Measurements from ENCODE around the gene SYNPO2.

The SYNPO2 gene

GRCh38 chr4:118879409-118879808, 9.2 kb upstream of the SYNPO2 start:
- no peak for DNase-seq

- no peak for DNase-seq
Measured at GRCh38 chr4:118881512-118882146, 7.0 kb upstream of the SYNPO2 start.

GRCh38 chr4:118883861-118884260, 4.8 kb upstream of the SYNPO2 start:
- DNase-seq: no peak

GRCh38 chr4:118884716-118885115, 3.9 kb upstream of the SYNPO2 start:
- DNase-seq: no peak

GRCh38 chr4:118889312-118889691, 648 bp downstream of the SYNPO2 start:
- DNase-seq: no peak

- no peak for DNase-seq
Measured at GRCh38 chr4:118894034-118894433, 5.4 kb downstream of the SYNPO2 start.

GRCh38 chr4:118898221-118898620, 9.6 kb downstream of the SYNPO2 start:
- no peak for DNase-seq

DNA sequence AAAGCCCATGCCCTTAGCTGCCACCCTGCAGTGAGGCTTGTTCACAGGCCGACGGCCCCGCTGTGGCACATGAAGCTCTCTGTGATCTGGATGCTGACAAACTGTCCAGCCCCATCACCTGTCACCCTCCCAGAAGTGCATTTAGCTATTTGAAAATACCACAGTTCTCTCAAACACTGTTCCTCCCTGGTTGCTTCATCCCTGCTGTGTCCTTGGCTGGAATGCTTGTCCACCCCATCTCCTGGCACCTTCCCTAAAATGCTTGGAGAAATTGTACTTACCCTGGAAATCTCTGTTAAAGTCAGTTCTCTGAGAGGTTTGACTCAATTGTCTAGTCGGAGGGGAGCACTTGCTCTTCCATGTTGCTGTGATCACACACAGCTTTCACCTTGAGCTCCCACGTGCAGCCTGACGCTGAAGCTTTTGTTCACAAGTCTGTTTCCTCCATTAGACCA, 10.1 kb downstream of the SYNPO2 start:
- DNase-seq: no peak

DNA sequence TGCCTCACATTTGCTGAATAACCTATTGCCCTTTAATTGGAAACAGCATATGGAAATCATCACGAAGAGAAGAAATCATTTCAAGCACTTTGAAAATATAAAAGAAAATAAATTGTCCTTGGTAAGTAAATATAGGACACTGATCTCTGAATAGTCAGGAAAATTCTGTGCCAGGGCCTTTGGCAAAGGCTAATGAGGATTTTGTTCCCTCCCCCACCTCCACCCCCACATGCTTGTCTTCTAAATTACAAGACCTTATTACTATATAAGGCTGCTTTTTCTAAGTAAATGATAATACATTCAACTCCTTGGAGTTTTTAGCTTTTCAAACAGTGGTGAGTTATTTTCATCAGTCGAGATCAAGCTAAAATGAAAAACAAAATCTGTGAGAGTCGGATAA, 15.8 kb downstream of the SYNPO2 start:
- no peak for DNase-seq

- DNase-seq: no peak
Measured at GRCh38 chr4:118904935-118905334, 16.3 kb downstream of the SYNPO2 start.

DNA sequence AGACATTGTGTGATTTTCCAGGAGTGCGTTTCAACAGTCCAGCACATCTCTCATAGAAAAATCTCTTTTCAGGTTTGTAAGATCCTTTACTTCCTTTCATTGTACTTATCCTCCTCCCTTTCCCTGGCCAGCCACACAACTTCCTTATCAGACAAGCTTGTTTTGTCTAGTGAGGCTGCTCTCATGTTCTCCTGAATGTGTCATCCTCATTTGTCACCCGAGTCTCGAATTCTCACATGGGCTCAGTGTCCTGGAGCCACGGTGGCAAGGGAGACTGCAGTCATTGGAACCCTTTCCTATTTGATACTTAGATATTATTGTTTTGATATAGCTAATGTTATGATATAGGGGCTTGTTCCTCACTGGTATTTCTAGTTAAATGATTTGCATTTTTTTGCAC, 16.9 kb downstream of the SYNPO2 start:
- DNase-seq: no peak

DNA sequence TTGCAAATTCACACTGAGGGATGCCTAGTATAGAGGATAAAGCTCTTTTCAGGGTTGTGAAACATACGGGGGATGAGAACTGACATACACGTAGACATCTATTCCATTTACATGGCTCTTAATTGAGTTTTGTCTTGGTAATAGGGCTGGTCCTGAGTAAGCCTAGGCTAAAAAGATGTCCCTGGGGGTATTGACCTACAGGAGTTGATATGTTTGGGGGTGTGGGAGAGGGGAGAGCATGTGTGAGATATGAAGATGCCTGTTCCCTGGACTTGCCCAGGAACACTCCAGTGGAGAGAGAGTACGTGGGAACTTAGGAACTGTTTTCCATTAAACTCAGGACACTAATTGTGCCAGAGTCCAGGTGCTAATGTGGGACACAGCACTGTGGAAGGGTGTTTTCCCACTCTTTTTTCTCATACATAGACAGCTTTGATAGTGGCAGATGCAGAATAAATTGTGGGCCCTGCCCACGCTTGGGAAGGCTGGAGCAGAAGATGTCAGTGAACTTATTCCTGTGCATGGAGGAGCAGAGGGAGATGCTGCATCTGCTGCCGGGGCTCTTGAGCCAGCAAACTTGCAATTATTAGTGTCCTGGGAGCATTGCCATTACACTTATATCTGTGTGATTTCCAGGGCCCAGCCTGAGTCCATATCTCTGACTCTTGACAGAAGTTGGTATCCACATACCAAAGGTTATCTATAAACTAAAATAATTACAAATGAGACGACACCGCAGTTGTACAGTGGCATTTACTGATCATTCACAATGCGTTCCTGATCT, 20.7 kb downstream of the SYNPO2 start:
- no peak for DNase-seq

DNA sequence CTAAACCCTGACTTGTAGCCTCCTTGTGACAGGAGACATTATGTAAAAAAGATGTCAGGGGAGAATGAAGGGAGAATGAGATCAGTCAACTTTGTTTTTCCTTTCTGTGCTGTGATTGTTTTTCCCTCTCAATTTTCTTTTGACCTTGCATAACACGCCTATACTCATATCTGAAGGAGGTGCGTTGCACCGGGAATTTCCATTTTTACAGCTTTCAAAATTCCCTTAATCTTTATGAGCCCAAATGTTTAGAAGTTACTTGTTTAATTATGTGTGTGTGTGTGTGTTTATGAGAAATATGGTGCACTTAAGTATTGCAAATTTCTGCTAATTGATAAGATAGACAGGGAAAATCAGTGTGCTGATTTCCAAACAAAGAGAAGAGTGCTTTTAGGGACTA, 21.6 kb downstream of the SYNPO2 start:
- DNase-seq: no peak

- DNase-seq: no peak
Measured at GRCh38 chr4:118911238-118911703, 22.6 kb downstream of the SYNPO2 start.

- DNase-seq: no peak
Measured at GRCh38 chr4:118915468-118915867, 26.8 kb downstream of the SYNPO2 start.

DNA sequence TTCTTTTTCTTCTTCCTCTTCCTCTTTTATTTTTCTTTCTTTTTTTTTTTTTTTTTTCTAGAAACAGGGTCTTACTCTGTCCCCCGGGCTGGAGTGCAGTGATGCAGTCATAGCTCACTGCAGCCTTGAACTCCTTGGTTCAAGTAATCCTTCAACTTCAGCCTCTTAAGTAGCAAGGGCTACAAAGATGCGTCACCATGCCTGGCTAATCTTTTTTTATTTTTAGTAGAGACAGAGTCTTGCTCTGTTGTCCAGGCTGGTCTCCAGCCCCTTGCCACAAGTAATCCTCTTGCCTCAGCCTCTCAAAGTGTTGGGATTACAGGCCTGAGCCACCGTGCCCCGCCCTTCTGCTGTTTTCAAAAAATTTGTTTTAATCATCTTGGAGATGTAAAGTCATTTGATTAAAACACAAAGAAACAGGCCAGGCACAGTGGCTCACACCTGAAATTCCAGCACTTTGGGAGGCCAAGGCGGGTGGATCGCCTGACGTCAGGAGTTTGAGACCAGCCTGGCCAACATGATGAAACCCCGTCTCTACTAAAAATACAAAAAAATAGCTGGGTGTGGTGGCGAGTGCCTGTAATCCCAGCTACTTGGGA, 28.1 kb downstream of the SYNPO2 start:
- DNase-seq: no peak

- DNase-seq: peak; percentile 36
Measured at GRCh38 chr4:118917582-118917981, 28.9 kb downstream of the SYNPO2 start.

DNA sequence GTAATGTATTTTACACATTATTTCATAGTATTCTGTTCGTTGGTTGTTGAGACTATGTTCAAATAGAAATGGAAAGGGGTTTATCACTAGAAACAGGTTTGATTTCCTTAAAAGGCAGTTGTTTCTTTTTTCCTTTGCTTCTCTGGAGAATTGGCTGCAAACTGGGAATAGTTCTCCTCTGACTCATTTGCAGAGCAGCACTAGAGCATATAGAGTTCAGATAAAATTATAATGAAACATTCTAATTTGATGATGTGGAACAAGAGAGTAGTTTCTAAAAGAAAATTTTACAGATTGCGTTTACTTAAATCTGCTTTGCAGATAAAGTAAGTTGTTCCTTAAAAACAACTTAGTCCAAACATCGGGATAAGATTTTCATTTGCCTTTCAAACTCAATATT, 29.7 kb downstream of the SYNPO2 start:
- peak; percentile 85 for DNase-seq

DNA sequence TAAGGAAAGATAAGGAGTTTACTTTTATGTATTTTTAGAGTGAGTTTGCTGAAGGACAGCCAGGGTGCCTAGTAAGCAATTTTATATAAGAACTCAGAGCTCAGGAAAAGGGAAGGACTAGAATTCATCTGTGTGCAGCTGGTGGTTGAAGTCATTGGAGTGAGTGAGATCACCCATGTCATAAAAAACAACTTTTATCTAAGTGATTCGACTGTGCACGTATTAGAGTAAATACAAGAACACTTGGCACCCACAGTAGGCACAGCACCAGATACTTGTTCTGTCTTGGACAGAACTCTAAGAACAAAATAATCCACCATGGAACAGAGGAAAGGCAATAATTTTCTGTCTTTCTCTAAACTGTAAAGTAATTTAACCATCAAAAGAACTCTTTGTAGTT, 31.6 kb downstream of the SYNPO2 start:
- DNase-seq: peak; percentile 7

DNA sequence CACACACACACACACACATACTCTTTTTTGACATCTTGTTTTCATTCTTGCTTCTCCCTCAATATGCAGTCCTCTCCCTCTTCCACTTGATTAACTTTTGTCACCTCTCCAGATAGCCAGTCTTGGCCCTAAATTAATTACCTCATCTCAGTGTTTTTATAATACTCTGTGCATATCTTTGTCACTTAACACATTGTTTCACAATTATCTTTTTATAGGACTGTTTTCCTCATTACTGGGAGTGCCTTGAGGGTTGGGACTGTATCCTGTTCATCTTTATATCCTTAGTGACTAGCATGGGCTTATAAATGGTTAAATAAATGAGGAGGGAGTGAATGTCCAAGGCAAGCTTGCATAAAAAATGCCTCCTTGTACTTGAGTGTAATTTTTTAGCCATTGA, 33.1 kb downstream of the SYNPO2 start:
- DNase-seq: no peak

- DNase-seq: no peak
Measured at GRCh38 chr4:118923891-118924290, 35.2 kb downstream of the SYNPO2 start.

DNA sequence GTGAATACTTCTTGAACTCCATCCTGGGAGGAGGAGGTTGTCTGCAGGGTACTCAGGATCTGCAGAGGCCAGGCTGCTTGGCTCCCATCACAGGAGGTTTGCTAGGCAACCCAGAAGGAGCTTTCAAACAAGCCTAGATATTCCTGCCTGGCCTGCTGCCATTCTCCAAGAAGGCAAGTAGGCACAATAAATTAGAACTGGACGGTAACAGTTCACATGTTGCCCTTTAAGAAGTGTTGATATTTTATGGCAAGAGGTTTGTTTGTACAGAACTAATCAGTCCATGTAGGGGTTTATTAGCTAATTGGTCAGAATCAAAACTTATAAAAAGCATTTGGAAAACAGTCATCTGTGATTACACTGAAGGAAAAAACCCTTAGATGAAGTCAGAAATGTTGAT, 39.3 kb downstream of the SYNPO2 start:
- DNase-seq: no peak

GRCh38 chr4:118930255-118930654, 41.6 kb downstream of the SYNPO2 start:
- DNase-seq: no peak

DNA sequence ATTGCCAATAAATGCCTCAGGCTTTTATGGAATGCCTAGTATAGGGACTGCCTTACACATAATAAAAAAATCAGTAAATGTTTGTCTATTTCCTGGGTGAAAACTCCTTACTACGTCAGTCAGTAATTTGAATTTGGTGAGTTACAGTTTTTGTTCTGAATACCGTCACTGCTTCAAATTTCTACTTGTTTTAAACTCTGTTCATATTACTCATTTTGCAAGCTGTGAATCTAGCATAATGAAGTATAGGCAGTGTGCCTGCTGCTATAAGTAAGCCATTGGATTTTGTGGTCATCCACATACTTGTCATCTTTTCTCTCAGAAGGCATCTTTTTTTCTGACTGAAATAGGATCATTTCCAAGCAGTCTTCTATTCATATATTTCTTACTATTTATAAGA, 43.1 kb downstream of the SYNPO2 start:
- no peak for DNase-seq

Data from HCEC 1CT (cell line).